ENCODE data around the gene LARGE1.

LARGE1 gene

DNA sequence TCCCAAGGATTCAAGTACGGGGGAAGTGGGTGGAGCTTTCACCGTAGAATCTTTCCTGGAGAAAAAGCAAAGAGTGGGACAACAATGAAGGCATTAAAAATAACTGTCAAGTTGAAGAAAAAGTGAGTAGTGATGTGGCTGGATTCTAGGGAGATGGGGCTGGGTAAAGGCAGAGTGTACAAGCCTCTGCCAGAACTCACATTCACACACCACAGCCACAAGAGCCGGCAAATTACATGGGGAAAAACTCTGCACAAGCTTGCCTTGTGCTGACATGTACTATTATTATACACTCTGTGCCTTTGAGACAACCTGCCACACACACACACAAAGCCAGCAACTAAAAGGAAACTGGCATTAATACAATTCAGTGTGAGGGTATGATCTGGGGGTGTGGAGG is 182.6 kb downstream of the LARGE1 start:
- no peaks in the 10 kb centered on the region for H3K9me3 ChIP-seq (ENCODE audit: control insufficient read depth, insufficient read depth, low read length)
- peaks cover 12% of the 10 kb centered on the region; the same call in 1 of the 2 replicates for H3K4me1 ChIP-seq (ENCODE audit: insufficient read depth, low read length)
- H3K9ac ChIP-seq (ENCODE audit: low read depth, low read length), result no peak overlapping the region
- H3K36me3 ChIP-seq (ENCODE audit: insufficient read depth, low read length), result 0 out of 2 replicates have a peak, but pooled peaks cover 5% of the 10 kb centered on the region

DNA sequence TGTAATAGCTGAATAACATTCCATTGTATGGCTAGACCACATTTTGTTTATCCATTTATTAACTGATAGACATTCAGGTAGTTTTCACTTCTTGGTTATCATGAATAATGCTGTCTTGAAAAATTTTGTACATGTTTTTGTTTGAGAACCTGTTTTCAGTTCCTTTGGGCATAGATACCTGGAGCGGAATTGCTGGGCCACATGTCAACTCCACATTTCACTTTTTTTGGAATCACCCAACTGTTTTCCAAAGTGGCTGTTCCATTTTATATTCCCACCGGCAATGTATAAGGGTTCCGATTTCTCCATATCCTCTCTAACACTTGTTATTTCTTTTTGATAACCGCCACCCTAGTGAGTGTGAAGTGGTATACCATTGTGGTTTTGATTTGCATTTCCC is 184.3 kb downstream of the LARGE1 start:
- peaks cover 12% of the 10 kb centered on the region; the same call in 1 of the 2 replicates for H3K4me1 ChIP-seq (ENCODE audit: insufficient read depth, low read length)
- no peak overlapping the region for H3K9ac ChIP-seq (ENCODE audit: low read depth, low read length)
- H3K9me3 ChIP-seq (ENCODE audit: control insufficient read depth, insufficient read depth, low read length), result no peaks in the 10 kb centered on the region
- H3K36me3 ChIP-seq (ENCODE audit: insufficient read depth, low read length), result 0 out of 2 replicates have a peak, but pooled peaks cover 5% of the 10 kb centered on the region

DNA sequence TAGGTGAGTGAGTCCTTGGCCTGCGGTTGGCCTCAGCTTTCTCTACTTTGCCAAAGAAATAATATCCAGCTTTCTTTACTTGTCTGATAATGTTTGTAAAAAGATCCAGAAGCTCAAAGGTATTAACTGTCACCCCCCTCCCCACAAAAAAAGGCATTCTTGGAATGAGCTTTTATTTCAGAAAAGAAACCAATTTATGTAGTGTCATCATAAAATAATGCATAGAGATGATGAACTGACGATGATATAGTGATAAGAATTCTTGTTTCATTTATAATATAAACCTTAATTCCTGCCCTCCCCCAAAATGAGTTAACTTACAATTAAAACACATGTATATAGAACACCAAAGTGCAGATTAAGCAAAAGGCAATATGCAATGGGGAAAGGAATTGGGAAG is 191.4 kb downstream of the LARGE1 start:
- Histone ChIP-seq H3K4me1 (ENCODE audit: insufficient read depth, low read length) (0 out of 2 replicates have a peak, but pooled peaks cover 2% of the 10 kb centered on the region), H3K9ac (ENCODE audit: low read depth, low read length) (no peak overlapping the region), H3K9me3 (ENCODE audit: control insufficient read depth, insufficient read depth, low read length) (no peaks in the 10 kb centered on the region), H3K36me3 (ENCODE audit: insufficient read depth, low read length) (no peaks in the 10 kb centered on the region)

DNA sequence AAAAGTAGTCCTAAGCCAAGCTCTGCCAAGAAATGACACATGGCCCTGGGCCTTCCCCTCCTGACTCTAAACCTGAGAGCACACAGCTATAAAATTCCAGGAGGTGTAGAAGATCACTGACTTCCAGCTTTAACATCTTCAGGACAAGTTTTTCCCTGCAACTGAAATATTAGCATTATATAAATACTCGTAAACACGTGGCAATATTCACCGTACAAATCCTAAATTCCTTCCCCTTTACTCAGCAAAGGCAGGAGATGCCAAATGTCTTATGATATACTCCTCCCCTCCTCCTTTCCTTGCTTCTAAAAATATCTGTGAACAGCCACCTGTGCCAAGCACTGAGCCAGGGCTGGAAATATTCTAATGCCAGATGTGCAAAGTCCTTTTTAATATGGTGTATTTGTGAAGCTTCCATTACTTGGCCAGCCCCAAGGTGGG is 194.0 kb downstream of the LARGE1 start:
- no peaks in the 10 kb centered on the region for H3K36me3 ChIP-seq (ENCODE audit: insufficient read depth, low read length)
- no peaks in the 10 kb centered on the region for H3K9me3 ChIP-seq (ENCODE audit: control insufficient read depth, insufficient read depth, low read length)
- no peaks in the 10 kb centered on the region for H3K4me1 ChIP-seq (ENCODE audit: insufficient read depth, low read length)
- H3K9ac ChIP-seq (ENCODE audit: low read depth, low read length), result no peak overlapping the region

DNA sequence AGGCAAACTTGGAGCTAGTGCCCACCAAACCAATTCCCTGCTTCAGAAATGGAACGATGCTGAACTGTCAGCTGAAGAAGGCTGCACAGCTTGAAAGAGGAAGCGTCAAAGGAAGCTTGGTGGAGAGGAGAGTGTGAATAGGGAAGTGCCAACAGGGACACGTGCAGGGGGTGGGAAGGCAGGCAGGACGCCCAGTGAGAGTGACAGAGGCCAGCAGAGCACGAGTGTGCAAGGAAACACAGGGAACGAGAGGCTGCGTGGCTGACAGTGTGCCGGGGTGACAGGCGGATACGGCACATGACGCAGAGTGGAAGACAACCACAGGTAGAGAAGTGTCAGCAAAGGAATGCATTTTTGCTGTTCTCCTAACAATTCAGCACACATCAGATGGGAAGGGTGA is 196.4 kb downstream of the LARGE1 start:
- Histone ChIP-seq H3K4me1 (ENCODE audit: insufficient read depth, low read length) (no peaks in the 10 kb centered on the region), H3K9me3 (ENCODE audit: control insufficient read depth, insufficient read depth, low read length) (no peaks in the 10 kb centered on the region), H3K9ac (ENCODE audit: low read depth, low read length) (no peak overlapping the region), H3K36me3 (ENCODE audit: insufficient read depth, low read length) (no peaks in the 10 kb centered on the region)

DNA sequence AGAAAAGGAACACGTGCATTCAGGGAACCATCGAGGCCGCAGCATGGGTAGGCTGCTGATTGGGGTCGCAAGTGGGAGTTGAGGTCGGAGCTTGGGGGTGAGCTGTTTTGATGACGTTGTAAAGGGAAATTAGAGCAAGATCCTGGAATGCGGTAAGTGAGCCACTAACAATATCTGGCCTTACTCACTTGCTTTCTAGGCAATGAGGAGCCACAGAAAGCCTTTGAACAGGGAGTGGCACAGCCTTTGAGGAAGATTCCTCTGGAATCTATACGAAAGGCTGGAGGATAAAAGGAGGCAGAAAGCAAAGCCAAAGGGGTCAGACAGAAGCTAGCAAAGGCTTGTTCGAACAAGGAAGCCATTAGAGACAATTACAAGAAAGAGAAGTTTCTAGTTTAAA is 197.5 kb downstream of the LARGE1 start:
- Histone ChIP-seq H3K9ac (ENCODE audit: low read depth, low read length) (no peak overlapping the region), H3K36me3 (ENCODE audit: insufficient read depth, low read length) (no peaks in the 10 kb centered on the region), H3K9me3 (ENCODE audit: control insufficient read depth, insufficient read depth, low read length) (no peaks in the 10 kb centered on the region), H3K4me1 (ENCODE audit: insufficient read depth, low read length) (no peaks in the 10 kb centered on the region)

DNA sequence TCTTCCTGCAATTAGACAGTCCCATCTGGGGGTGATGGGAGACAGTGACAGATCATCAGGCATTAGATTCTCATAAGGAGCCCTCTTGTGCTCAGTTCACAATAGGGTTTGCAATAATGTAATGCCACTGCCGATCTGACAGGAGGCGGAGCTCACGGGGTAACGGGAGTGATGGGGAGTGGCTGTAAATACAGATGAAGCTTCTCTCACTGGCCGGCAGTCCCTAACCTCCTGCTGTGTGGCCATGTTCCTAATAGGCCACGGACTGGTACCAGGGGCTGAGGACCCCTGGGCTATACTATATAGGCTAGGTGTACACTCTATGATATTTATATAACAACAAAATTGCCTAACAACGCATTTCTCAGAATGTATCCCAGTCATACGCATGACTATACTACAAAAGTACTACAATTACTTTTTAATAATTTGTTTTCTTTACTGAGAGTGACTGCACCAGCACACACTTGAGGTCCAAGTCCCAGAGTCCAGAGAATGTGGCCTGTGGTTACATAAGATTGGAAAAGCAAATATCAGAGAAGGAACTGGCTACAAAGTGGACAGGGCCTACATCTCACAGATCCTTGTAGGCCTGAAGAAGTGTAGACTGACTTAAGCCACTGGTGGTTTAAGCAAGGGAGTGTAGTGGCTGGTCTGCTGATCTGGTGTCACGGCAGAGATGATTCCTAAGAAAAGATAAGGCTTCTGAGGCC is 200.0 kb downstream of the LARGE1 start:
- Histone ChIP-seq H3K36me3 (ENCODE audit: insufficient read depth, low read length) (no peaks in the 10 kb centered on the region), H3K4me1 (ENCODE audit: insufficient read depth, low read length) (no peaks in the 10 kb centered on the region), H3K9me3 (ENCODE audit: control insufficient read depth, insufficient read depth, low read length) (no peaks in the 10 kb centered on the region), H3K9ac (ENCODE audit: low read depth, low read length) (no peak overlapping the region)

DNA sequence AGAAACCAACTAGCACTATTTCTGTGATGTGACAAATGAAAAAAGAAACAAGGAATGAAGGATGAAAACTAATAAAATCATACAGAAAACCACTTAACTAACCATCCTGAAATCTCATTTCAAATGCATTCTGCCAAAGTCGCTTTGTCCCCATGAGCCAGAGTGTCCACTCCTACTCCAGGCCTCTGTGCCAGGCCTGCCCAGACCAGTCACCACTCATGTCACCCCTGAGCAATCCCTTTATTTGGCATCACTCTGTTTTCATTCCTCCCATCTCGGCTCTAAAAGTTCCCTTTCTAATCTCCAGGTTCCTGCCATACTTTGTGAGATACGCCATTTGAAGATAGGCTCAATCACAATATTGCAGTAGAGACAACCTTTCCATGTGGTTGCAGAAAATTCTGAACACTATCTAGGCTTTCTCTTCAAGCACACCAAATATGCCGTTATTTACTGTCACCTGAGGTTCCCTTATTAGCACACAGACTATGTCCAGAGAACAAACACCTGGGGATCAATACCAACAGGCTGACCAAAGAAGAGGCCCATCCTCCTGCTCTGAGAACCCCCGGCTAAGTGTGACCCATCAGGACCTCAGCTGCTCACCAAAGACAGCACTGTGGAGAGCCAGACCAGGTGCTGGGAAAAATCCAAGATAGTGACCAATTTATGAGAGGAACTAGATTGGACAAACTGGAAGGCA is 202.4 kb downstream of the LARGE1 start:
- Histone ChIP-seq H3K4me1 (ENCODE audit: insufficient read depth, low read length) (no peaks in the 10 kb centered on the region), H3K36me3 (ENCODE audit: insufficient read depth, low read length) (peaks cover 3% of the 10 kb centered on the region; the same call in 1 of the 2 replicates), H3K9me3 (ENCODE audit: control insufficient read depth, insufficient read depth, low read length) (peaks cover 2% of the 10 kb centered on the region; the same call in 1 of the 2 replicates), H3K9ac (ENCODE audit: low read depth, low read length) (no peak overlapping the region)

DNA sequence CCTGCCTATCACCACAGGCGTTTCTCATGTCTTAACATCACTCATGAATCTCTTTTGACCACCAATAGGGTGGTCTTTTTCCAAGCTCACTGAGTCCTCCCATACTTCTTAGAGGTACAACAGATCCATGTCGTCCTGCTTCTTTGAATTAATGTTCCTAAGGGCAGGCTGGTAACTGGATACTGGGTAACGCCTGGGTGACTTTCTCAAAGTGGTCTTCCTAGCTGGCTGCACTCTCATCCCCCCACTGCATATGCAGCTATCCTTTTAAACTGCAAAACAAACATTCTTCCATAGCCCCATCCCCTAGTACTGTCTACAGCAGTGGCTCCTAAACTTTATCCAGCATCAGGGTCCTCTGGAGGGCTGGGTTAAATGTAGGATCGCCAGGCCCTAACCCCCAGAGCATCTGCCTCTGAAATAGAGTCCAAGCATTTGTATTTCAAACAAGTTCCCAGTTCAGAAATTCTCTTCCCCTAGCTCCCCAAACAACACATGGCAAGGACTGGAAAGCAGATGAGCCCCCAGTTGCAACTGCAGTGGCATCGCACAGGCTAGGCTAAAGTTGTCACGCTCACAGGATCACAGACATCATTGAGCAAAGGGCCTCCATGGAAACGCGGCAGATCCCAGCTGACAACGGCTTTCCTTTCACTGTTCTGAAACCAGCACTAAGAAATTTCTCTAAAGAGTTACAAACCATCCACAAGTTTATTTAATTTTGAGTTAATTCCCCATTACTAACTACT is 204.9 kb downstream of the LARGE1 start:
- H3K9me3 ChIP-seq (ENCODE audit: control insufficient read depth, insufficient read depth, low read length), result peaks cover 2% of the 10 kb centered on the region; the same call in 1 of the 2 replicates
- H3K9ac ChIP-seq (ENCODE audit: low read depth, low read length), result no peak overlapping the region
- H3K36me3 ChIP-seq (ENCODE audit: insufficient read depth, low read length), result peaks cover 13% of the 10 kb centered on the region

DNA sequence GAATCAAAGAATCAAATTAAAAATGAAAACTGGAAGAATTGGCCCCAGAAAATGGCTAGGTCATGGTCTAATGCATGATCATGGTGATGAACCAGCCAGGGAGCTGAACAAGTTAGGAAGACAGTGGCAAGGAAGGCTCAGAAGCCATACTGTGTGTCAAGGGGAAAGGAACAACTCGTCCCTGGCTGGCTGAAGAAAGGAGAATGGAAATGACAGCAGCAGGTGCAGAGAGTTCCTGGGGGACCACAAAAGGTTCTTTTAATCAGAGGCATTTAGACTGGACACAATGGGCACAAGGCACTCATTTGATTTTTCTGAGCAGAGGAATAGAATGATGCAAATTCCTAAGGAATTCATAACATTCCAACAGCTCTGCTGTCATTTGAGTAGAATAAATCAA is 209.9 kb downstream of the LARGE1 start:
- H3K4me1 ChIP-seq (ENCODE audit: insufficient read depth, low read length), result no peaks in the 10 kb centered on the region; the same call in 1 of the 2 replicates
- H3K9me3 ChIP-seq (ENCODE audit: control insufficient read depth, insufficient read depth, low read length), result peaks cover 2% of the 10 kb centered on the region; the same call in 1 of the 2 replicates
- H3K9ac ChIP-seq (ENCODE audit: low read depth, low read length), result no peak overlapping the region
- peaks cover 13% of the 10 kb centered on the region for H3K36me3 ChIP-seq (ENCODE audit: insufficient read depth, low read length)

More for the DNA sequence above, 204.9 kb downstream of the LARGE1 start:
- no peaks in the 10 kb centered on the region for H3K4me1 ChIP-seq (ENCODE audit: insufficient read depth, low read length)

DNA sequence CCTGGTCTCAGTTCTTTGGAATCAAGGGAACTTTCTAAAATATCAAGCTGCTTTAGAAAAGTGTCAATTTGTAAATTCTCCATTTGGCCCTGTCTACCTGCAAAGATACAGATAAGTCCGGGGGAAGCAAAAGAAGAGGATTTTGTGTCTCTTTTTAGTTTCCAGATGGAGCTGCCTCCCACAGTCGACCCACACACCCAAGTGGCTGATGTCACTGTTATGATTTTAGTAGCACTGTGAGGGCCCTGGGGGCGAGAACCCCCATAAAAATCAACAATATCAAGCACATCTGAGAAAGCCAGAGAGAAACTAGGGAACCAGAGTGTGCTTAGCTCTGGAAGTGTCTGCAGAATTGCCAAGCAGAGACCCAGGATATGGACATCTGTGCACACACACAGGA is 212.7 kb downstream of the LARGE1 start:
- Histone ChIP-seq H3K9ac (ENCODE audit: low read depth, low read length) (no peak overlapping the region), H3K4me1 (ENCODE audit: insufficient read depth, low read length) (no peaks in the 10 kb centered on the region; the same call in 1 of the 2 replicates), H3K36me3 (ENCODE audit: insufficient read depth, low read length) (peaks cover 10% of the 10 kb centered on the region), H3K9me3 (ENCODE audit: control insufficient read depth, insufficient read depth, low read length) (no peaks in the 10 kb centered on the region; the same call in 1 of the 2 replicates)

DNA sequence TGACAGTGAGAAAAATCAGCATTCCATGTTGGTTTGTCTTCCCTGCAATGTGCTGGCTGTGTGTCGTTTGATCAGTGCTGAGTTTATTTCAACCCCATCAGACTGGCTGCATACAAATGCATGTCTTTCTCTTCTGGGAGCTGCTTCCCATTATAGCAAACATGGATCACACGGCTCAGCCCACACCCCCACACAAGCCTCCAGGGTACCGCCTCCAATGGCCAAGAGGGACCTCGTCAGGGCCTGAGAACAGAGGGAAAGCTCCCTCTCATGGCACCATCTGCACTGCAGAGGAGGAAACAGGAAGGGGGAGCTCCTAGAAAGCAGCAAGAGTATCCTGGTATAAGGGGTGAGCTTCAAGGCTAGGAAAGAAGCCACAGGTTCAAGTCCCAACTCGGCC is 214.2 kb downstream of the LARGE1 start:
- Histone ChIP-seq H3K4me1 (ENCODE audit: insufficient read depth, low read length) (no peaks in the 10 kb centered on the region; the same call in 1 of the 2 replicates), H3K9me3 (ENCODE audit: control insufficient read depth, insufficient read depth, low read length) (no peaks in the 10 kb centered on the region; the same call in 1 of the 2 replicates), H3K9ac (ENCODE audit: low read depth, low read length) (no peak overlapping the region)

DNA sequence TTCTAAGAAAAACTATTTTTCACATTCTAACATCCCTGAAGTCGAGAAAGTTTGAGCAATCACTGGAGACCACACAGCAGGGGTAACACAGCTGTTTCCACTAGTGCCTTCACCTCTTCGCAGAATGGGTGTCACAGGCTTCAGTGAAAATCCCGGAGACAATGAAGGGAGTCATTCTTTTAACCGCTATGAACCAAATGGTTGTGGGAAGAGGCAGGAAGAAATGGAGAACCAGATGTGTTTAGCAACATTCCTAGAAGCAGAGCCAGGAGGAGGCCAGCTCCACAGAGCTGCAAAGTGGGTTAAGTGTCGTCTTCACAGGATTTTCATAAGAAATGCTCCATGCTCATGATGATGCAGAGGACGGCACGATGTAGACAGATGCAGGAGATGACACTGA is 221.1 kb downstream of the LARGE1 start:
- Histone ChIP-seq H3K36me3 (ENCODE audit: insufficient read depth, low read length) (peaks cover 2% of the 10 kb centered on the region; the same call in 1 of the 2 replicates), H3K9me3 (ENCODE audit: control insufficient read depth, insufficient read depth, low read length) (no peaks in the 10 kb centered on the region; the same call in 1 of the 2 replicates), H3K9ac (ENCODE audit: low read depth, low read length) (no peak overlapping the region), H3K4me1 (ENCODE audit: insufficient read depth, low read length) (no peaks in the 10 kb centered on the region)

More for the DNA sequence above, 214.2 kb downstream of the LARGE1 start:
- peaks cover under 1% of the 10 kb centered on the region for H3K36me3 ChIP-seq (ENCODE audit: insufficient read depth, low read length)

DNA sequence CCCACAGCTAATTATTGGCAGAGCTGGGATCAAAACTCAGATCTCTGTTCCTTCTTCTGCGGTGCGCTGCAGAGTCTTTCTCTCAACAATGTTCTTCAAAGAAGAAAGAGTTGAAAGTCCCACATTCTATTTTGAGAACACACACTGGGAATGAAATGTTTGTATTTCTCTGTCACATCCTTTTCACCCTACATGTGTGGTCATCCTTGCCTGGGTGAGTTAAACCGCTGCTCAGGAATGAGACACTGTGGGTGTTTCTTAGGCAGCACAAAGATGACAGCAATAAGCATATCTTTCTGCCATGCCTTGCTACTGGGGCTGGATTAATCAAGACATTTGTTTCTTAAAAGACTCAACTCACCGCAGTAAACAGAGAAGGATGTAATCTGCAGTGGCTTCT is 222.6 kb downstream of the LARGE1 start:
- Histone ChIP-seq H3K4me1 (ENCODE audit: insufficient read depth, low read length) (no peaks in the 10 kb centered on the region), H3K36me3 (ENCODE audit: insufficient read depth, low read length) (peaks cover 2% of the 10 kb centered on the region; the same call in 1 of the 2 replicates), H3K9me3 (ENCODE audit: control insufficient read depth, insufficient read depth, low read length) (no peaks in the 10 kb centered on the region), H3K9ac (ENCODE audit: low read depth, low read length) (no peak overlapping the region)

Measured in ES-I3 (cell line).